GM19023 (cell line): Measurements from ENCODE around the gene C1QTNF7.

Experiments
- ATAC-seq: cut with Tn5 transposase; IDR thresholded peaks from one replicate; pipeline ENCODE4 v1.9.1; 2021; ENCODE audit warnings: mild to moderate bottlenecking, moderate library complexity; ENCODE audit not compliant: unreplicated experiment

C1QTNF7 gene, protein sequence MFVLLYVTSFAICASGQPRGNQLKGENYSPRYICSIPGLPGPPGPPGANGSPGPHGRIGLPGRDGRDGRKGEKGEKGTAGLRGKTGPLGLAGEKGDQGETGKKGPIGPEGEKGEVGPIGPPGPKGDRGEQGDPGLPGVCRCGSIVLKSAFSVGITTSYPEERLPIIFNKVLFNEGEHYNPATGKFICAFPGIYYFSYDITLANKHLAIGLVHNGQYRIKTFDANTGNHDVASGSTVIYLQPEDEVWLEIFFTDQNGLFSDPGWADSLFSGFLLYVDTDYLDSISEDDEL

DNA sequence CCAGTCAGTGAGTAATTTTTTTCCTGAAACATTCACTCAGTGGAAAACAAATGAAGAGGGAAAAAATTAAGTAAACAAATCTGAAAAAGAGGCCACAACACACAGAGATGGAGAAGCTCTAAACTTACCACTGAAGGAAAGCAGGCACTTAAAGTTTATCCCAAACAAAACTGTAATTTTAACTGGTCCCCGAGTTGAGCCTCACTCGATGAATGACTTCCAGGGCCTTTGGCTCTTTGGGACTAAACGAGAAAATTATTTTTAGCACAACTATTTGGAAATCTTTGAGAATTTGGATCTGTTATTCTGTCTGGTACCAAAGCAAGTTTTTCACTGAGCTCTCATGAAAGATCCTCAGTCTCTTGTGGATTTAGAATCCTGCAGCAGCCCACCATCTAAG lies at the start of gene C1QTNF7:
TSS of gene C1QTNF7 (plus strand) at position 333 of the 400 bp plus-strand sequence. CDS start 7,711 bp downstream, outside the sequence.
- no peak for ATAC-seq

DNA sequence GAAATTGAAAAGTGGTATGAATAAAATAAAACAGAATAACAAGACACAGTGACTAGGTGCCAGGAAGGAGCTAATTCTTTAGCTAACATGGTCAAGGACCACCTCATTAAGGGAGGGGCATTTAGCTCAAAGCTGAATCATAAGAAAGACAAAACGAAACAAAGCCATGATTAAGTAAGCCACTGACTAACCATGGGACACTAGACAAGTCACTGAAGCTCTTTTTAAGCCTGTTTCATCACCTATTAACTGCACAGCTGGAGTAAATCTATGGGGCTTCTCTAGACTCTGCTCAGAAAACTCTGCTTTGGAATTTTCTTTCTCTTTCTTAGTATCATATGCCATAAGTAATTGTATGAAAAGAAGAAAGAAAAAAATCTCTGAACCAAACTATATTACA lies 49.8 kb upstream of the C1QTNF7 start:
- no peak for ATAC-seq

DNA sequence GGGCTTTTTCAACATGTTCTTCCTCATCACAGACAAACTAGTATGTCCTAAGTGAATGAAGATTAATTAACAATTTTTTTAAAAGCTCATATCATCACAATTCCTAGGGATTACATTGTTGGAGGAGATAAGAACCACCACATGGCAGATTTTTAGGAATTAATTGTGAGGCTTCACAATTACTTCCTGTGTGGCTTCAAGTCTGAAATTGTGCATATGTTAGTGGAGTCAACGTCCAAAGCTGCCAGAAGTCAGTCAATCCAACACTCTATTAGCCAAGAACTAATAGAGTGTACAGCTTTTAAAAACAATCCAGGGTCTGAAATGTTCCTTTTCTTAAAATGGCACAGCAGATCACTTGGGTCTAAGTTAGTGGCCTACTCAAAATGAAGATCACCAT lies 49.3 kb upstream of the C1QTNF7 start:
- ATAC-seq = no peak

DNA sequence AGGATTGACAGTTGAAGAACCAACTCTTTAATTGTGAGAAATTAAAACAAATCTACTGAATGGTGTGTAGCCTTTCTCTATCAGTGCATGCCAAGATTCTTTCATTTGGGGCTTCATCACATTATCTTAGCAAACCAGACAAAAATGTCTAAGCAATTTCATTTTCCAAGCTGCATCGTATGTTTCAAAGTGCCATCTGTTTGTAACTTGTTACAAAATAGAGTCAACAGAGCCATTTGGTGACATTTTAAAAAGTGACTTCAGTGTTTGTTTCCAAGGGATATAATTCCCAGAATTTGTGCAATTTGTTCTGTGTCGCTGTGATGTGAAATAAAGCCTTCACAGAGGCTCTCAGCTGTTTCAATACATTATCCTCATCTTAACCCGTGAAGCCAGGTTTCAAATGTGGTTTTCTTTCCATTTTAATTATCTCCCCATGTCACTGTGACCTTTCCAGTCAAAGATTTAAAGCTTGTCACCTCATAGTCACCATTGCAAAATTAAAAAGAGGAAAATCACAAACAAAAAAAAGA lies 46.0 kb upstream of the C1QTNF7 start:
- no peak for ATAC-seq

DNA sequence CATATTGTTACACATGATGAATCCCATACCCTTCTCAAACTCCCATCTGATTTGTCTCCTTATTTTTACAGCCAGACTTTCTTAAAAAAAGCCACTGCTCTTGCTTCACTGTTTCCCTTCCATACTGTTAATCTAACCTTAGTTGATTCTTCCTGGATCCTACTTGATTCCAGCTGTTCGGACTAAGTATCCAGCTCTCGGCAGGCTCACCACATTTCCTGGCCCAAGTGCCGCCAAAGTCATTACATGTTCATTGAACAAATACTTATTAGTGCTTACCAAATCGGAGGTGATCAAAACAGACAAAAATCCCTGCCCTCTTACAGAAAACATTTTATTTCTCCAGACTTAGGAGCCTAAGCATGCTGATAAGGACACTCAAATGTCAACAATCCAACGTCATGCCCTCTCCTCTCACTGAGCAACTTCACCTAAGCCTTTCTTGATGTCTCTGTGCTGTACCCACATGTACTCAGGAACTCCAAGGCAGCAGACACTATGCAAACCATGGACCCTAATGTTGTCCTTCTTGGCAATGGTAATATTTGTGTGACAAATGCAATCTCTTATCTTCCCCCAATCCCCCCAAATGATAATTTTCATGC lies 45.1 kb upstream of the C1QTNF7 start:
- ATAC-seq = no peak

DNA sequence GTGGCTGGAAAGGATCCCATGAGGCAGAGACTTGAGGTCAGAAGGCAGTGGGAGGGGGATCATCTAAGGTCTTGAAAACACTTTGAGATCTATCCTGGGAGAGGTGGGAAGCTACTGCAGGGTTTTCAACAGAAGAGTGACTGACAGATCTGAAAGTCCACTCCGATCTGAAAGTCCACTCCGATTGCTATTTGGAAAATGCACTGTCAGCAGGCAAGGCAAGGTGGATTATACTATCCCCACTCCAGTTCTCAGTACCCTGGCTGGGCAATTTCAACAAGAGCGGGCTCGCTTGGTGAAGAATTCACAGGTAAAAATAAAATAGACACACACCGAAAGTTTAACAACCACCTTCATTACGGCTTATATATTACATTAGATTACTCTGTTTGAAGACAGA lies 42.3 kb upstream of the C1QTNF7 start:
- no peak for ATAC-seq

DNA sequence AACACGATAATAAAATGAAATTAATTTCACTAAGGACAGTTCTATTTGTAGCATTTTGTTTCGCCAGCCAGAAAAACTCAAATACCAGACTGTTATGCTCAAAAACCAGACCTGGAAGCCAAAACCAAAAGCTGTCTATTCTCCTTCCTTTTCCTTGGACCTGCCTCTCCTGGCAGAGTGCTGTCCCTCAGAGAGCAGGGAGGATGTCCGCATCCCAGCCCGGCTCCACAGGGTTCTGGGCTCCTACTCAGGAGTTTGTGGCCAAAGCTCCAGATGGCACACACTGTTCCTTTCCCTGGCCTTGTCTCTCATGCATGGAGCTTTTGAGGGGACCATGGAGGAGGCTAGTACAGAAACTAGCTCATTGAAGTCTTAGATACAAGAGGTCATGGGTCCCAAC lies 41.9 kb upstream of the C1QTNF7 start:
- no peak for ATAC-seq

DNA sequence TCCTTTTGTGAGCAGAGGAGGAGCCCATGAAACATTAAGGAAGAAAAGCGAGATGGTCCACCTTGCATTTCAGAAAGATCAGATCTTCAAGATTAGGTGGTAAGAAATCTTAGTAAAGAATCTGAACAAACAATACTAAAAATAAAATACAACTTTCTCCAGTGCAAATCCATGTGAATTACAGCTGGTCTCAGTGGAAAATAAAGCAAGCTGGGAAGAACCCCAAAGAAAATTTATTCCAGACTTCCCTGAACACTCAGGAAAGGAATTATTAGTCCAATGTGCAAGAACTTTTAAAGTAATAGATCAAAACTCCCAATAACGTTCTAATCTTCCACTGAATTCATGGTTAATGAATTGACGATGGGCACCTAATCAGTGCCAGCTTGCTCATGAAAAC lies 37.3 kb upstream of the C1QTNF7 start:
- no peak for ATAC-seq

DNA sequence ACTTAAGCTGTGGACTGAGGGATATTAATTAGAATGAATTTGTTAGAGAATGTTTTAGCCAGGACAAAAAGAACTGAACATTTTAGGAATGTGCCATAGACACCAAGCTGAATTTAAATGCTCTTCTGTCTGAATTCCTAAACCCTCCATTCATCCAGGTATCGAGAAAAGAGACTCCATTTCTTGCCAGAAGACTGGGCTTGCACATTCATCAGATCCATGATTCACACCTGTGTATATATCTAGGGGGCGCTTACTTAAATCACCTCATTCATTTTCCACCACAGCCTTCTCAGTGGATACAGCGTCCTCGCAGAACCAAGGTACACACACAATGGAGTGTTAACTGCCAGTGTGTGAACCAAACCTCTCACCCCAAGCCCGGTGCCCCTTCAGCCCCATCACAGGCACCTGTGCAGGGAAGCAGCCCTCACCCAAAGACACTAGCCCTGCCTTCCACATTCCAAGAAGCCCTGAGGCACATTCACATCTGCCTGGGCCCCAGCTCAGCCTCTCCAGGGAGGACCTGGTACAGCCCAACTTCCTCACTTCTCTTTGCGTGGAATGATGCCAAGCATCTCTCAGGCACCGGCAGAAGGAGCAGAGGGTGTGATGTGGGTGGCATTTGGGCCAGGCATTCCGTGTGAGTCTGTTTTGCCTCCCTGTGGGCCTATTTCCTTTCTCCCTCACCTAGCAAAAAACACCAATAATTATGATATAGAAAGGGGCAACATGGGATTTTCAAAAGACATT lies 35.6 kb upstream of the C1QTNF7 start:
- ATAC-seq = no peak

DNA sequence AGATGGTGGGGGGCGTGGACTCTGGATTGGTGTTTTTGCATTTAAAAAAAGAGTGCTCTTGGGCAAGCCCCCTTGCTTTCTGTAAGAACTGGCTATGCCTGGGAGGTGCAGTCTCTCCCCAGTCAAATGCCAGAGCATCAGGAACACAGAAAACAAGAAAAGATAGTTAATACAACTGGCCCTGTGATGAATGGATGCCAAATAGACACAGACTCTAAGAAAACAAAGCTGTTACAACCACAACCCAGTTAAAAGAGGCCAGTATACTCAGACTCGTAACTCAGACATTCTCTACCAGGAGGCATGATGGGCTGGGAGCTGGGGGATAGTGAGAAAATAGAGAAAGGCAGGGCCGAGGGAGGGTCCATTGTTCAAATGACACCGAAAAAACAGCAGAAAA lies 32.5 kb upstream of the C1QTNF7 start:
- no peak for ATAC-seq

DNA sequence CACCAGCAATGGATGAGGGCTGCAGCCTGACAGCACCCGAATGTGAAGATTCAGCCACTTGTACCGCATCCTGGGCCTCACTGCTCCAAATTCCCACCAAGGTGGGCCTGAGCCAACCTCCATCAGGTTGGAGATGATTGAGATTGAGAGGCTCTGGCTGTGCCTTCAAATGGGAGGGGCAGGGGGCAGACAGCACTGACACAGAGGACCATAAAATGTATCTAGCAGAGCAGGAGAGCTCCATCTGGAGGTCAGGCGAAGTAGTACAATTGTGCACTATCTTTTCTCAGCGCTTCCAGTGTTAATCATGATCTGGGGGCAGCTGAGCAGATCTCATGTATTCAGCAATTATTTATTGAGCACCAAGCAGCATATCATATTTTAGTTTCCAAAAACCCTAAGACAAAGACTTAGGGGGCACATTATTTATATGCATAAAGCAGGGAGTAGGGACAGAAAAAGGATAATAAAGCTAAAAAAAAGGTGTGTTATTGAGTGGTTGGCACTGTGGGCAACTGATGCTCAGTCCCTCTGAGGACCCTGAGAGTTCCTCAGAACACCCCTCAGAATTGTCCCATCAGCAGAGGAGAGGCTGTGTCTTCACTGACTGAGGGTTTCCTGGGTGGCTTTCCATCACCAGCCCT lies 31.6 kb upstream of the C1QTNF7 start:
- peak; percentile 75 for ATAC-seq

DNA sequence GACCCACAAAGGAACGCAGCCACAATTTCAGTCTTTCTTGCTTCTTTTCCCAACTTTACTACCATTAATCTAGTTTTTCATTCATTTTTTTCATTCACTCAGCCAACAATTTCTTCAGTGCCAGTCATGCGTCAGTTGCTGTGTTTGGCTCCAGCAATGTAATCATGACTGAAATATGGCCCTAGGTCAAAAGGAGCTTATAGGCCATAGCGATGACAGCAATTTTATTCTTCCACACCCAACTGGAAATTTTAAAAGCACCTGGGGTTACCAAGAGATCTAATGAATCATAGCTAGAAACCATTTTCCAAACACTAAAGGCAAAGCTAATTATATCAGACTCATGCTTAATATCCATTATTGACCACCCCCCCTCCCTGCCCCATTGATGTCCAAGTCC lies 29.8 kb upstream of the C1QTNF7 start:
- no peak for ATAC-seq

DNA sequence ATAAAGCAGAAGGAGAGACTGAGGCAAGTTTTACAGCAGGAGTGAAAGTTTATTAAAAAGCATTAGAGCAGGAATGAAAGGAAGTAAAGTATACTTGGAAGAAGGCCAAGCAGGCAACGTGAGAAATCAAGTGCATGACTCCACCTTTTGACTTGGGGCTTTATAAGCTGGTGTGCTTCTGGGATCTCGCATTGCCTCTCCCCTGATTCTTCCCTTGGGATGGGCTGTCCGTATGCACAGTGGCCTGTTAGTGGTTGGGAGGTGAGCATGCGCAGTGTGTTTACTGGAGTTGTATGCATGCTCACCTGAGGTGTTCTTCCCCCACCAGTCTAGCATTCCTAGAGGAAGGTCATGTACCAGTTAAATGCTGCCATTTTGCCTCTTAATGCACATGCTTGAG lies 29.1 kb upstream of the C1QTNF7 start:
- no peak for ATAC-seq

DNA sequence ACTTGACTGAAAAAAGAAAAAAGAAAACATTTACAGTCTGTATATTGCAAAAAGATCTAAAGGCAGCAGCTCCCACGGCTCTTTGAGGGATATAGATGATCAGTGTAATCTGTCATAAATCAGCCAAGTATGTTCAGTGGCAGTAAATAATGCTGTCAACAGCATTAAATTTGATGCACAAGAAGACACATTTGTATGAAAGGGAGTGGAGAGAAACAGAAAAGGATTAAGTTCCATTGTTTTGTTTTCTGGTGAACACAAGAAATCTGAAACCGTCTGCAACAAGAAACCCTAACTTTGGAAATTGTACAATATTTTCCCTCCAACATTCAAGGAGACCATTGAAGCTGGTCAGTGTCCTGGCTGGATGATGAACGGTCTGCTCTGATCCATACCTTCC lies 27.6 kb upstream of the C1QTNF7 start:
- ATAC-seq = no peak

DNA sequence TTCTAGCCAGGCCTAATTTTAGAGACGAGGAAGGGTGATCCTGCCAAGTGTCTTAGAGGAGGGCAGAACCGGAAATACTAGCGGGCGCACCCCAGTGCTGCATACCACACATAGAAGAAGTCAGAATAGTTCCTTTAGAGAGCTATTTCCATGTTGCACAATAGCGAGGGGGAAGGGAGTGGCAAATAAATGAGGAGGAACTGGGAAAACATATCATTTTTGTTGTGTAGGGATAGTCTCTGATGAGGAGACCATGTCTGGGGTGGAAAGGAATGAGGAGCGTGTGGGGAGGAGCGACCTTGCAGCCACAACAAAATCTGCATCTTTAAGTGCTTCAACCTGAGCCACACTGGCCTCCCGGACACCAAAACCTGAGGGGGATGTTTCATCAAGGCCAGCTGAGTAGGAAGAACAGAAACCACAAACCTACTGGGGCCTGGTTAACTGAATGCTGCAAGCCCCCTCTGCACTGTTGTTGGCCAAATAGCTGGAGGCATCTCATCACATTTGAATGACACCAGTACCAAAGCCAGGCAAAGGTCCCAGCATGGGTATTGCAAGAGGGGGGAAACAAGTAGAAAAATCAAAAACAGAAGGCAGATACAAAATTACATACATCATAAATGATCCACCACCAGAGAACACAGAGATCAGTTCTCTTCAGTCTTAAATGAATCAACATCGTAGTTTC lies 26.7 kb upstream of the C1QTNF7 start:
- no peak for ATAC-seq

DNA sequence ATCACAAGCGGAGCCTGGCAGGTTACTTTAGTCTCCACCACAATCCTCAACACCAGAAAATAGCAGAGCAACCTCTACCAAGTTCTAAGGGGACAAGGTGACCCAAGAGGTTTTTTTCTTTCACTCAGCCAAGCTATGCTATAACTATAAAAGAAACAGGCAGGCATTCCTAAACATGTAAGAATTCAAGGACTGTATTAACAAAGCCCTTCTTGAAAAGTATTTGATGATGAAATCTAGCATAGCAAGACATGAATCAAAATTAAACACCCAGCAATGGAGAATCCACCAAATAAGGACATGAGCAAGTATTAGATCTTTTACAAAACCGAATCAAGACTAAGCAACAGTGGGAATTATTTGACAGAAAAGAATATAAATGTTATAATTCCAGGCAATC lies 25.7 kb upstream of the C1QTNF7 start:
- ATAC-seq = no peak

DNA sequence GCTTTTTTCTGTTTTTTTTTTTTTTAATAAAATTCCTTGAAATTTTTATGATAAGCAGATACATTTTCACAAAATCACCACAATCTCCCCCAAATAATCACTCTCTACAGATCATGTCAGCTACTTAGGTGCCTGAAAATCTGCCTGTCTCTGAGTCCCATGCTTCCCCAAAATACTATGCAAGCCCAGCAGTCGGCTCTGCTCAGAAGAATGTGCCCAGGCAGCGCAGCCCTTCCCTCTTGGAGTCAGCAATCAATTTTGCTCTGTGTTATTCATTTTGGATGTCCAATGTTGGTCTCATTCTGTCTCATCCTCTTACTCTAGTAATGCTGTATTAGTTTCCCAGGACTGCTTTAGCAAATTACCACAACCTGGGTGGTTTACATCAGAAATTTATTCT lies 24.9 kb upstream of the C1QTNF7 start:
- no peak for ATAC-seq

DNA sequence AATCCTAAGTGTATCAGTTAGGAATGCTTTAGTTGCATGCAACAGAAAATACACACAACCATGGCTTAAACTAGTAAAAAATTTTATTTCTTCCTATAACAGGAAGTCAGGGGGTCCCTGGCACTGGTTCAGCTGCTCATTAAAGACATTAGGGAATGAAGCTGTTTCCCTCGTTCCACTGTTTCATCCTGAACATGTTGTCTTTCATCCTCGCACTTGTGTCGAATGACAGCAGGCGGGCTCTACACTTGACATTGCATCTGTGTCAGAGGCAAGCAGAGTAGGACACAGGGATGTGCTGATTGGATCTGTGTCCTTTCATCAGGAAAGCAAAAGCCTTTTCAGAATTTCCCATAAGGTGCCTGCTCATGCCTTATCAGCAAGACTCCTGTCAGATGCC lies 22.8 kb upstream of the C1QTNF7 start:
- no peak for ATAC-seq

DNA sequence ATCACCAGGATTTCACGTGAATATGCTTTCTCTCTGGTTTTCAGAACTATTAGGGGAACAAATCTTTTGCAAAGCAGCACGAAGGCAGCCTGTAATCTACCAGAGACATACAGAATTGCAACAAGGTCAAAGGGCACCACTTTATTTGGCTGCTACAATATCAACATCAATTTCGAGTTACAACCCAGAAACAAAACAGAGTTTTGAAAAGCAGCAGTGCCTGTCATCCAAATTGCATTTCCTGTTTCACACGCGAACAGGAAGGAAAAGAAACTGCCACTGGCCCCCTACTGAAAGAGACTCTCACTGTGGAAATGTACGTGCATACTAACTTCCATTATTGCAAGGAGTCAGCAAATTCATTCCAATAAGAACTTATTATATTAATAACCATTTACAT lies 17.1 kb upstream of the C1QTNF7 start:
- no peak for ATAC-seq

DNA sequence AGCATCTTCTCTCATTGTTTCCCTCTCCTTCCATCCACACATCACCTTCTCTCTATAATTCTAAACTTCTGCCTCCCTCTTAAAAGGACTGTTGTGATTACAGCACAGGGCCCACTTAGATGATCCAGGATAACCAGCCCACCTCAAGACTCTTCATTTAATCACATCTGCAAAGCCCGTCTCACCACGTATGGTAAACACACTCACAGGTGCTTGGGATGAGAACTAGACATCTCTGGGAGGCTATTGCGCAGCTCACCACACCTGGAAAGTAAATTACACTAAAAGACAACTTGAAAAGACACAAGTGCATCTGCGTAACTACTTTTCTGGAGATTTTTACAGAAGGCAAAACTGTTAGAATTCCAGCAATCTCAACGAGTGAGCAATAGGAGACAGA lies 15.4 kb upstream of the C1QTNF7 start:
- no peak for ATAC-seq
